ENCODE measurements around the gene ERICH4.
"Not testable (repeated sequence)": the region's sequence is repeated elsewhere in the genome, so short reads cannot be mapped to it uniquely, and the experiment has no call there.

Gene ERICH4

GRCh38 chr19:41442473-41443355 lies at the start of gene ERICH4:
ERICH4 (plus strand) TSS chr19:41443156; CDS start chr19:41443170, 14 bp downstream.
- DNase-seq (ENCODE audit: low spot score): no peak

- no peak for DNase-seq (ENCODE audit: low spot score)
Observed at GRCh38 chr19:41395355-41395754, 47.6 kb upstream of the ERICH4 start.

DNA sequence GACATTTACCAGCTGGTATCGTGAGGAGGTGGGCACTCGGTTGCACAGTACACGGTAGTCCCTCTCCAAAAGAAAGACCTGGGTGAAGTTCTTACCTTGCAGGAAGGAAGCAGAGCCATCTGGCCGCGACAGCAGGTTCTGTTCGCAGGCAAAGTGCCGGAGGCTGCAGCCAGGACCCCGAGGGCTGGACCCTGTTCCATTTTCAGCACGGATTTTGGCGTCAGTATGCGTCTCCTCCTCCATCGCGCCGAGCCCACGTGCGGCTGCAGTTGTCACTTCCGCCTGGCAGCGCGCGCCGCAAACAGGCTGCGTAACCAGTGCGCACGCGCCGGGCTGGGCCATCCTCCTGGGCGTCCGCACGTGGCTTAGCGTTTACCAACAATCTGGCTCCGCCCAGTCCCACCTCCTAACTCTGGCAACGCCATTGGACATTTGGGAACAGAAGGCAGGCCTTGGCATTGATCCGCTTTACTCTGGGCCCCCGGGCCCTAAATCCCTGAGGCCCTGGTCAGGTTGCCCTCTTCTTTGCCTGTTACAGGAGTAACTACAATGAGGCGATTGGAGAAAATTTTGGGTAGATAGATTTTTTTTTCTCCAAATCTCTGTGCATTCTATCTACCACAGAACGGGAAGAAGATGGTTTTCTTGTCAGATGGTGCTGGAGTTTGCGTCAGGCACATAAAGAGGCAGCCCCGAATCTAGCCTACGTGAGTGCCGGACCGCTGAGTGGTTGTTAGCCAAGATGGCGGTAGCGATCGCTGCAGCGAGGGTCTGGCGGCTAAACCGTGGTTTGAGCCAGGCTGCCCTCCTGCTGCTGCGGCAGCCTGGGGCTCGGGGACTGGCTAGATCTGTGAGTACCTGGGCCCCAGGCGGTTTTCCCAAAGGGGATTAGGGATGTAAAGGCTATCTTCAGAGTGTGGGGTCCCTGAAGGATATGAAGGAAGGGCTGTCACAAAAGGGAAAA lies 45.6 kb upstream of the ERICH4 start, which contains the start of the genes BCKDHA and EXOSC5:
Gene BCKDHA, plus strand, starts transcription at position 733 of the 964 bp plus-strand sequence. Its CDS starts 10 bp downstream, at position 743.
Gene EXOSC5, minus strand, starts transcription at position 274 of the 964 bp plus-strand sequence. Its CDS starts 31 bp downstream, at position 243.
- peak; percentile 99 for DNase-seq (ENCODE audit: low spot score)

GRCh38 chr19:41398050-41398418 lies 44.9 kb upstream of the ERICH4 start:
- DNase-seq (ENCODE audit: low spot score): no peak

DNA sequence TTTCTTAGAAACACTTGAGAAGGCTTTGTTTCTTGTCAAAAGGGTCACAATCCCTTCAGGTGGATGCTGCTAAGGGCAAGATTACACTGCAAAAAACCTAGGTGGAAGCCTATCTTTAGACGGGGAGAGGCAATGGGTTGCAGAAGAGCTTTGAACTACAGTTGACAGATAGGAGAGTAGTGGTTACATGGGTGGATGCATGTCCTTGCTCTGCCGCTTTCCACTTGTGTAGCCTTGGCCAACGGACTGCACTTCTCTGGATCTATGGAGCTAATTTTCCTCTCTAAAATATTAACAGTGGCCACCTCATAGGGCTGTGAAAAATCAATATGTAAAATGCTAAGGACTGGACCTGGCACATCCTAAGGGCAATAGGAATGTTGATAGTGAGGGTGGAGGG lies 44.4 kb upstream of the ERICH4 start:
- DNase-seq (ENCODE audit: low spot score): no peak

GRCh38 chr19:41399091-41399490 lies 43.9 kb upstream of the ERICH4 start:
- DNase-seq (ENCODE audit: low spot score): no peak

GRCh38 chr19:41399525-41399924 lies 43.4 kb upstream of the ERICH4 start:
- DNase-seq (ENCODE audit: low spot score): no peak

DNA sequence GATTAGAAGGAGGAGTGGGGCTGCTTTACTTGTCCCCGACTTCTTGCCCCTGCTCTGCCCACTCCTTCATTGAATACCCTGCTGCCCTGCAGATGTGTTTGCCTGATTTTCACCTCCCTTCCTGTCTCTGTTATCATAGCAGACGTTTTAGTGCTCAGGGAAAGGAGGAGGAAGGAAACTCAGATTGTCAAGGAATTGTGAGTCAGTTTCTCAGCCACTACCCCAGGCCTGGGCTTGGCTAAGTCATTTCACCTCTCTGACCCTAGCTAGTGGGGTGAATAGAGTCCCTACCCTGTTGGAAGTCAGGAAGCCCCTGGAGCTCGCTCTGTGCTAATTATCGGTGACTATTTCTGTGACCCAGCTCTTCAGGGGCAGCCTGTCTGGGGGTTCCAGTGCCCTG lies 41.5 kb upstream of the ERICH4 start:
- DNase-seq (ENCODE audit: low spot score): no peak

DNA sequence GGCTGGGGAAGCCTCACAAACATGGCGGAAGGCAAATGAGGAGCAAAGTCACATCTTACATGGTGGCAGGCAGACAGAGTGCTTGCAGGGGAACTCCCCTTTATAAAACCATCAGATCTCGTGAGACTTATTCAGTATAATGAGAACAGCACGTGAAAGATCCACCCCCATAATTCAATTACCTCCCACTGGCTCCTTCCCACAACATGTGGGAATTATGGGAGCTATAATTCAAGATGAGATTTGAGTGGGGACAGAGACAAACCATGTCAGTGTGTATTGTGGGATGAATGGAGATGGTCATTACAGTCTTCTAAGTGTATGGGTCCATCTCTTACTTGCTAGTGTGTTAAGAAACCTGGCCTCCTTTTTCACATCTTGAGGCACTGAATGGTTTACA lies 40.9 kb upstream of the ERICH4 start:
- no peak for DNase-seq (ENCODE audit: low spot score)

DNA sequence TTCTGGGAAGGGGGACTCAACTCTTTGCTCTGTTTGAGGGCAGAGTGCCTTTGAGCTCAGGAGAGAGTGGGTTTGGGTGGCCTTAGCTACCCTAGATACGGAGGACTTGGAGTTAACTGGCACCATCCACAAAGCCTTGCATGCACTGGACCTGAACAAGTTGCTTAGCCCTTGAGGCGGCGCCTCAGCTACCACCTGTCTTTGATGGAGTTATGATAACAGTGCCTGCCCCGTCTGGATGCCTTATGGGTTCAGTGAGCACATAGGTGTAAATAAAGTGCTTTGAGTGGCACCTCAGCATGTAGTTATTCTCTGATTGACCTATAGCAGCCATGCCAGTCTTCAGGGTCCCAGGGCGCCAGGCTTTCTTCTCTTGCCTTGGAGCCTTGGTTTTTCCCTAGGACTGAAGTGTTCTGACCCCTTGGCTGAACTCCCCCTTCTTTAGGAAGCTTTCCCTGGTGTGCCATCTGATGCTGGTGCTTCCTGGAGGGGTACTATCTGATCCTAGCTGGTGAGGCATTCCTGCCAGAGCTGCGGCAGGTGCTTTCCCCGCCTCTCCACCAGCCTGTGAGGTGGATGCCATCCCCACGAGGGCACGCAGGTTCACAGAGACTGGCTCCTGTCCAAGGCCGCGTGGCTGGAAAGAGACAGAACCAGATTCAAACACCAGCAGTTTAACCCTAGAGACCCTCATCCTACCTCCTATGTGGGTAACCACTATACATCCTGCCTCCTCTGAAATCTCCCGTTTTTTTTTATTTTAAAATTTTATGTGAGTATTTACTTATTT lies 39.6 kb upstream of the ERICH4 start:
- DNase-seq (ENCODE audit: low spot score): no peak

GRCh38 chr19:41405776-41406175 lies 37.2 kb upstream of the ERICH4 start:
- DNase-seq (ENCODE audit: low spot score): no peak

- DNase-seq (ENCODE audit: low spot score): no peak
Observed at GRCh38 chr19:41407271-41407670, 35.7 kb upstream of the ERICH4 start.

DNA sequence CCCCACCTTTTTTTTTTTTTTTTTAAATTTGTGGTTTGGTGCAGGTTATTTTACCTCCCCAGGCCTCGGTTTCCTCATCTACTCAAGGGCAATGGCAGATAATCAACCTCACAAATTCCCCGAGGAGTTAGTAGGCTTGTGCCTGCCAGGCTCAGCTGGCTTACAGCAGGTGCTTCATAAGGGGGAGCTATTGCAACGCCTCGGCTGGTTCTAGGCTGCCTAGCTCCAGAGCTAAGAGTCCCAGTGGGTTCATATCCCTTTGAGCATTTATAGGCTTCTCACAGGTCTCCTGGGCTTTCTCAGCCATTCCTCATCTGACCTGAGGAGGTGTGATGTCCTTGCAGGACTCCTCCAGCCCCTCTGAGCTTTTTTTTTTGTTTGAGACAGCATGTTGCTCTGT lies 34.7 kb upstream of the ERICH4 start:
- no peak for DNase-seq (ENCODE audit: low spot score)

DNA sequence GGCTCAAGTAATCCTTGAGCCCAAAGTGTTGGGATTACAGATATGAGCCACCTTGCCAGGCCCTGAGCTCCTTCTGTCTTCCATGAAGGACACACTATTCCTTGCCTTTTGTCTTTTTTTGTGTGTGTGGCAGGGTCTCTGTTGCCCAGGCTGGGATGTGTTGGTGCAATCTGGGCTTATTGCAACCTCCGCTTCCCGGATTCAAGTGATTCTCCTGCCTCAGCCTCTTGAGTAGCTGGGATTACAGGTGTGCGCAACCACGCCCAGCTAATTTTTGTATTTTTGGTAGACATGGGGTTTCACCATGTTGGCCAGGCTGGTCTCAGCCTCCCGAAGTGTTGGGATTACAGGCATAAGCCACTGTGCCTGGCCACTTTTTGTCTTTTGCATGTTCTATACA lies 34.1 kb upstream of the ERICH4 start:
- not testable (repeated sequence) for DNase-seq (ENCODE audit: low spot score)

DNA sequence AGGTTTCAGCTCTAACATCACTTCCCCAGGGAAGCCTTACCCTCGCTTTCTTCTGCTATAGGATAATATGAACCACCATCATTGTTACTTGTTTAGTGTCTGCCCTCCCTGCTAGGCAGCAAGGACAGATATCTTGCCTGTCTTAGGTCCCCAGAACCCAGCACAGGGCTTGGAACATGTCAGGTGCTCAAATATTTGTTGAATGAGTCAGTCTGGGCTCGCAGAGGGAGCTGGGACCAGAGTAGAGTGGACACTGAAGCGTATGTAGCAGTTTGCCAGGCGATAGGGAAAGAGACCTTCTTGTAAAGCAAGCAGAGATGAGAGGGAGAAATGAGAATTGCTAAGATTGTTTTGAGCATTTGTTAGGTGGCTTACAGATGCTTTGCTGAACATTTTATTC lies 33.7 kb upstream of the ERICH4 start:
- DNase-seq (ENCODE audit: low spot score): no peak

DNA sequence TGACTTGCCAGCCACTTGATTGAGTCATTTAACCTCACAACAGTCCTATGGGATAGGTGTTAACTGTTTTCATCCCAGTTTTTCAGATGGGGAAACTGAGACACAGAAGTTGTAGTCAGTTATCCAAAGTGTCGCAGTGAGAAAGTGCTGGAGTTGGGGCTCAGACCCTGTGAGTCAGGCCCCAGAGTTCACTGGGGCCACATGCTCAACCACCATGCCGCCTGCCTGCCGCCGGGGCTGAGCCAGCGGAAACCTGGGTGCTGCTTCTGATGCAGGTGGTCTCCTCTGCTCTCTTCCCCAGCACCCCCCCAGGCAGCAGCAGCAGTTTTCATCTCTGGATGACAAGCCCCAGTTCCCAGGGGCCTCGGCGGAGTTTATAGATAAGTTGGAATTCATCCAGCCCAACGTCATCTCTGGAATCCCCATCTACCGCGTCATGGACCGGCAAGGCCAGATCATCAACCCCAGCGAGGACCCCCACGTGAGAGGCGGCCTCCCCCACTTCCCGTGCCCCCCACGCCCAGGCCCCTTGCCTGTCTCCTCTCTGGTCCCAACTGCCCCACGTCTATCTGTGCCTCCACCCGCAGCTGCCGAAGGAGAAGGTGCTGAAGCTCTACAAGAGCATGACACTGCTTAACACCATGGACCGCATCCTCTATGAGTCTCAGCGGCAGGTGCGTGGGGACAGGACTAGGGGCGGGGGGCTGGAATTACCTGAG lies 32.5 kb upstream of the ERICH4 start:
- no peak for DNase-seq (ENCODE audit: low spot score)

- no peak for DNase-seq (ENCODE audit: low spot score)
Observed at GRCh38 chr19:41411100-41411967, 31.6 kb upstream of the ERICH4 start.

DNA sequence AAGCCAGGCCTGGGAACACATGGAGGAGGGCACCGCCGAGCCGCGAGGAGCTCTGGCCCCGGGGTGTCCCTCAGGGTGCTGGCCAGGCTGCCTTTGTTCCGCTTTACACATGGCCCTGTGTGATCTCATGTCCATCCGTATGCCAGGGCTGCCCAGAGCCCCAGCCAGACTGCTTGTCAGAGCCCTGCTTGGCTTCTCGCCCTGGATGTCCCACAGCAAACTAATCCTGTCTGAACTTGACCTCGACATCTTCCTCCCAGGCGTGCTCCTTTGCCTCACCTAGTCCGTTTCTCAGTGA lies 31.0 kb upstream of the ERICH4 start:
- peak; percentile 62 for DNase-seq (ENCODE audit: low spot score)

- no peak for DNase-seq (ENCODE audit: low spot score)
Observed at GRCh38 chr19:41412953-41413352, 30.0 kb upstream of the ERICH4 start.

- DNase-seq (ENCODE audit: low spot score): no peak
Observed at GRCh38 chr19:41413947-41414346, 29.0 kb upstream of the ERICH4 start.

All from putamen (tissue), 1 donor.